ENCODE measurements around the gene ALPI.

ALPI gene

GRCh38 chr2:232506709-232507108, 50.8 kb downstream of the ALPI start:
- peaks cover 37 to 55% (median 52%) of the 10 kb centered on the region in 11 experiments for H3K27me3 ChIP-seq
- TF ChIP-seq Cebpa-rat (IDR thresholded peaks at IDR 0.05), result no peak
- H3K27ac ChIP-seq, result no peak overlapping the region
- no peak overlapping the region for H3K4me2 ChIP-seq
- no peak overlapping the region for H3K9ac ChIP-seq
- peaks cover 0 to 25% (median 4%) of the 10 kb centered on the region in 11 experiments; a peak in 10 of 22 replicates for H4K20me1 ChIP-seq
- peaks cover 13 to 35% (median 31%) of the 10 kb centered on the region in 10 experiments; a peak in 19 of 20 replicates for H3K4me1 ChIP-seq
- H3K36me3 ChIP-seq, result no peaks in the 10 kb centered on the region
- H3K9me3 ChIP-seq (replicated peaks in 1 of 11), result no peaks in the 10 kb centered on the region
- no peak overlapping the region for H3K4me3 ChIP-seq

DNA sequence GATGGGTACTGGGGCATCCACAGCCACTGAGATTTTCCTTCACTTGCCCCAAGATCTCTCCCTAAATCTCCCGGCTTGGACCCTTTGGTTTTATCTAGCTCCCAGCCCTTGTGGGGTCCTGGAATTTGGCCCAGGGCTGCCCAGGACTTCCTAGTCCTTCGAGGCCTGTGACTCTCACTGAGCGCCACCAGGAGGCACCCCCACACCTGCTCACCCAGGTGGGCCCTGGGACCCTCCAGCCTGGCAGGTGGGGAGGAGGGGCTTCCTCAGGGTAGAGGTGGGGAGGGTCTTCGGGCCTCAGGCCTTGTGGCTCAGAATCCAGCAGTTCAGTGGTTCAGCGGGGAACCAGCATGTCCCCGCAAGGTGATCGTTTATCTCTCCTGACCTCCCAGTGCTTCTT, 52.3 kb downstream of the ALPI start:
- Histone ChIP-seq H3K27me3 (peaks cover 27 to 39% (median 37%) of the 10 kb centered on the region in 11 experiments), H3K9ac (no peak overlapping the region)

More for the DNA sequence above, 52.3 kb downstream of the ALPI start:
- Histone ChIP-seq H3K4me1 (peaks cover 14 to 41% (median 36%) of the 10 kb centered on the region in 10 experiments; a peak in 19 of 20 replicates), H4K20me1 (peaks cover 0 to 27% (median 4%) of the 10 kb centered on the region in 11 experiments; a peak in 10 of 22 replicates), H3K36me3 (no peaks in the 10 kb centered on the region), H3K9me3 (replicated peaks in 1 of 11) (no peaks in the 10 kb centered on the region), H3K4me3 (no peak overlapping the region), H3K27ac (no peak overlapping the region), H3K4me2 (no peak overlapping the region)
- TF ChIP-seq Cebpa-rat (IDR thresholded peaks at IDR 0.05), result no peak

All from BLaER1 treated with 17β-estradiol and CSF1 and Interleukin-3, amounts not matched to agents 10 nM and 100 nM (cell line).